ENCODE measurements around the gene NPAT.

The NPAT gene

DNA sequence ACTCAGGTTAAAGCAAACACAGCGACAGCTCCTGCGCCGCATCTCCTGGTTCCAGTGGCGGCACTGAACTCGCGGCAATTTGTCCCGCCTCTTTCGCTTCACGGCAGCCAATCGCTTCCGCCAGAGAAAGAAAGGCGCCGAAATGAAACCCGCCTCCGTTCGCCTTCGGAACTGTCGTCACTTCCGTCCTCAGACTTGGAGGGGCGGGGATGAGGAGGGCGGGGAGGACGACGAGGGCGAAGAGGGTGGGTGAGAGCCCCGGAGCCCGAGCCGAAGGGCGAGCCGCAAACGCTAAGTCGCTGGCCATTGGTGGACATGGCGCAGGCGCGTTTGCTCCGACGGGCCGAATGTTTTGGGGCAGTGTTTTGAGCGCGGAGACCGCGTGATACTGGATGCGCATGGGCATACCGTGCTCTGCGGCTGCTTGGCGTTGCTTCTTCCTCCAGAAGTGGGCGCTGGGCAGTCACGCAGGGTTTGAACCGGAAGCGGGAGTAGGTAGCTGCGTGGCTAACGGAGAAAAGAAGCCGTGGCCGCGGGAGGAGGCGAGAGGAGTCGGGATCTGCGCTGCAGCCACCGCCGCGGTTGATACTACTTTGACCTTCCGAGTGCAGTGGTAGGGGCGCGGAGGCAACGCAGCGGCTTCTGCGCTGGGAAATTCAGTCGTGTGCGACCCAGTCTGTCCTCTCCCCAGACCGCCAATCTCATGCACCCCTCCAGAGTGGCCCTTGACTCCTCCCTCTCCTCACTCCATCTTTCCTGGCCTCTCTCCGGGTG is at the start of gene NPAT, which contains the start of gene ATM:
TSS of gene NPAT (minus strand) at position 65 of the 774 bp plus-strand sequence. CDS start 102 bp downstream, outside the sequence.
TSS of gene ATM (plus strand) at position 494 of the 774 bp plus-strand sequence. CDS start 4,558 bp downstream, outside the sequence.
- peak; percentile 99 for DNase-seq (ENCODE audit: low spot score)

DNA sequence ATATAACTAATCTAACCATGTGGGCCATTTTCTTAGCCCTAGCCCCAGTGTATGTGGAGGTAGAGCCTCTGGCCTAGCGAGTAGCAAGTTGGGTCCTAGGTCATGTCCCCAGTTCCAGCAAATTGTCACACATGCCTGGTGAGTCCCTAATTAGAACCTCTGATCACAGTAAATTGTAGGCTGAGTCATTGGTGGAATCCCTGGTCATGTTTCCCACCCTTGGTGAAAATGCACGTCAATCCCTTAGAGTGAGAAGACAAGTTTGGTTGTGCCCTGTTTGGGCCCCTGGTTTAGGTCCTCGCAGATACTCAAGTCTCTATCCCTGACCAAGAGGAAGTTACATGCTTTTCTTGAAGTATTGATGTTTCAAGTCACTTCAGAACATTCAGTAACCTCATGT is 47.1 kb upstream of the NPAT start:
- DNase-seq (ENCODE audit: low spot score): no peak

DNA sequence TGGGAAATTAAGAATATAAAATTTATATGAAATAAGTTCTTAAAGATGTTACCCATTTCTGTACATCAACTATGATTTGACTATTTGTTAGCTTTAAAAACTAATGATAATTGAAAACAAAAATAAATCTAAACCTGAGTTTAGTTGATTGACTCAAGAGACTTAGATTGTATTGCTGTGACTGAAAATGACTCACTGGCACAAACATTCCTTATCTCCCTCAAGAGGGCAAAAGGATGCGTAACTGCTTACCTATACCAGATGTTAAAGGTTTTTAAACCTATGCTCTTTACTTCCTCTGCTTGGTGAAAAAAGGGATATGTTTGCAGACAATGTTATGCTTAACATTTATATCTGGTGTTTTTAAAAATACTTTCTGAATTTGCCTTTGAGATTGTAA is 30.7 kb upstream of the NPAT start:
- no peak for DNase-seq (ENCODE audit: low spot score)

DNA sequence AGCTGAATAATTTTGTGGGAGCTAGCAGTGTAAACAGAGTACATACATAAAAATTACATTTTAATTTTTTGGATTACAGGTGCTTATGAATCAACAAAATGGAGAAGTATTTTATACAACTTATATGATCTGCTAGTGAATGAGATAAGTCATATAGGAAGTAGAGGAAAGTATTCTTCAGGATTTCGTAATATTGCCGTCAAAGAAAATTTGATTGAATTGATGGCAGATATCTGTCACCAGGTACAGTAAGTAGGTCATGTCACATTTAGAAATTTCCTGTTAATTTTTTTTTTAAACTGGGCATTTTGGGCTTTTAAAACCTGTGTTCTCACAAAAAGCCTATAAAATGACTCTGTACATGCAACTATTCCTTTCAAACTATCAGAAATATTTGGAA is 24.4 kb upstream of the NPAT start:
- no peak for DNase-seq (ENCODE audit: low spot score)

DNA sequence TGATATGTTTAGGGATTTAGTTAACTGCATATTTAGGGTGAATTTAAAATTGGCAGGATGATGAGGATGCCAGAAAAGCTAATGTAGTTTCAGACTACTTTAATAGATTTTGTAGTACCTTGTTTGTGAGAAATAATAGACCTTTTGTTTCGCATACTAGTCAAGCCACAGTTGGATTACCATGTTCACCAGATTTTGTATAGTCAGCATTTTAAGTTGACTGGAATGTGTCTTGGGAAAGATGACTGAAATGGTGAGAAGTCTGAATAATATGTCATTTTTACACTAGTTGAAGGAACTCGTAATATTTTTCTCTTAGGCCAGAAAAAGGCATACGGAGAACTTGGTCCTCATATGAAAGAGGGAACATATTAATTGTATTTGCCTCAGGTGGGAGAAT is 23.9 kb upstream of the NPAT start:
- DNase-seq (ENCODE audit: low spot score): no peak

DNA sequence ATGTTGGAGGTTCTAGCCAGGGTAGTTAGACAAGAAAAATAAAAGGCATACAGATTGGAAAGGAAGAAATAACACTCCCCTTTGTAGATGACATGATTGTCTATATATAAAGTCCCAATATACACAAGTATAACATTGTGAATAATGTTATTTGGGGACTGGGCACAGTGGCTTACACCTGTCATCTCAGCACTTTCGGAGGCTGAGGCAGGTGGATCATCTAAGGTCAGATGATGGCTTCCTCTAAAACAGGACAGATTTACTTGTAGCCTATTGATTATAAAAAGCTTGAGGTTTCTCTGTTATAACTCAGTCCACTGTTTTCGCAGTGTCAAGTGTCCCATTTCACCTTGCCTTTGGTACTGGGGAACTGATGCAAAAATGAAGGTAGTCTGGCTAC is 20.0 kb upstream of the NPAT start:
- no peak for DNase-seq (ENCODE audit: low spot score)

DNA sequence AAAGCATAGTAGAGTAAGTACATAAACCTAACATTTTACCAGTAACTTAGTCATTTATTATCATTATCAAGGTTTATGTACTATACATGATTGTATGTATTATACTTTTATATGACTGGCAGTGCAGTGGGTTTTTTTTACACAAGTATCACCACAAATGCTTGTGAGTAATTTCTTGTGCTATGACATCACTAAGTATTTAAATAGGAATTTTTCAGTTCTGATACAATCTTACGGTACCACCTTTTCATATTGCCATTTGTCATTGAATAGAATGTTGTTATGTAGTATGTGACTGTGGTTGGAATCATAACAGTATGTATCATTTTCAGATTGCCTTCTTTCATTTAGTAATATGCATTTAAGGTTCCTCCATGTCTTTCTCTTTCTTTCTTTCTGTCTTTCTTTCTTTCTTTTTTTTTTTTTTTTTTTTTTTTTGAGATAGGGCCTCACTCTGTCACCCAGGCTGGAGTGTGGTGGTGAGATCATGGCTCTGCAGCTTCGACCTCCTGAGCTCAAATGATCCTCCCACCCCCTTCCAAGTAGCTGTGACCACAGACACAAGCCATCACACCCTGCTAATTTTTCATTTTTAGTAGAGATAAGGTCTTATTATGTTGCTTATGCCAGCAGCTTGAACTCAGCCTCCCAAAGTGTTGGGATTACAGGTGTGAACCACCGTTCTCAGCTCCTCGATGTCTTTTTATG is 19.0 kb upstream of the NPAT start:
- no peak for DNase-seq (ENCODE audit: low spot score)

DNA sequence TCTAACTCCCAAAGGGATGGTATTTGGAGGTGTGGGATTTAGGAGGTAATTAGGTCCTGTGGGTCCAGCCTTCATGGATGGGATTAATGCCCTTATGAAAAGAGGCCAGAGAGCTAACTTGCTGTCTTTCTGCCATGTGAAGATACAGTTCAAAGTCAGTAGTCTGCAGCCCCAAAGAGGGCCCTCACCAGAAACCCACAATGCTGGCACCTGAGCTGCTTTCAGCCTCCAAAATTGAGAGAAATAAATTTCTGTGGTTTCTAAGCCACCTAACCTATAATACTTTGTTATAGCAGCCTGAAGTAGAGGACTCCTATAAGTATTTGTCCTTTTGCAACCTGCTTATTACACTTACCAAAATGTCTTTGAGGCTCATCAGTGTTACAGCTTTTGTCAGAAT is 16.6 kb upstream of the NPAT start:
- DNase-seq (ENCODE audit: low spot score): no peak

DNA sequence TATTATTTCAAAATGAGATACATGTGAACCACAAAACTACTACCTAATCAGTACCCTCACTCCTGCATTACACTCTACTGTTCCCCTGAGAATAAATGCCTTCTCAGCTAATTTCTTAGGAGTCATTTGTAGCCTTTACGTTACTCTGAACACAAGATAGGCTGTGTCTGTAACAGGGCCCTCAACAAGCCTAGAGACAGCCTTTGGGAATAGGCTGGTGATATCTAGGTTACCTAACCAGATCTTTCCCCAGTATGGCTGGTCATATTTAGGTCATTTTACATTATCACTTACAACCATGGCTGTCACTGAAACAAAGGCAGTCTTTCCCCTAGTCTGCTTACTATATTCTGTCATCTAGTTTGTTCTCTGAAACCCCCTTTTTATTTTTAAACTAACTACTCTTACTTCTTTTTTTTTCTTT is 14.6 kb upstream of the NPAT start:
- DNase-seq (ENCODE audit: low spot score): no peak

DNA sequence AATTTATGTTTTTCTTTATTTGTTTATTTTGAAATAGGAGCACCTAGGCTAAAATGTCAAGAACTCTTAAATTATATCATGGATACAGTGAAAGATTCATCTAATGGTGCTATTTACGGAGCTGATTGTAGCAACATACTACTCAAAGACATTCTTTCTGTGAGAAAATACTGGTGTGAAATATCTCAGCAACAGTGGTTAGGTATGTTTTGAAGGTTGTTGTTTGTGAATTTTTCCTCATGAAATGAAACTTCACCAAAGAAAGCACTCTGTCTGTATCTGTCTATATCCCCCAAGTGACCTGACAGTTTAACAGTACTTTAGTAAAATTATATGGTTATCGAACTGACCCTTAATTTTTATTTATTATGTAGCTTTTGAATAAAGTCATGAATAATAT is 13.2 kb upstream of the NPAT start:
- no peak for DNase-seq (ENCODE audit: low spot score)

DNA sequence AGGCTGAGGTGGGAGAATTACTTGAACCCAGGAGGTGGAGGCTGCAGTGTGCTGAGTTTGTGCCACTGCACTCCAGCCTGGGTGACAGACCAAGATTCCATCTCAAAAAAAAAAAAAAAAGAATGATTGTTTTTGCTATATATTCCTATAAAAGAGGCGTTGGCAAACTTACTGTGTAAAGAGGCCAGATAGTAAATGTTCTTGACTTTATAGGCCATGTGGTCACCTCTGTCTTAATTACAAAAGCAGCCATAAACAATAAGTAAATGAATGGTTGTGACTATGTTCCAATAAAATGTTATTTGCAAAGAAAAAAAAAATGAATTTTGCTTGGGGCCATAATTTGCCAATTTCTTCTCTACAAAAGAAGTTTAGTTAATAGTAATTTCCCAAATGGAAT is 12.8 kb upstream of the NPAT start:
- DNase-seq (ENCODE audit: low spot score): no peak

DNA sequence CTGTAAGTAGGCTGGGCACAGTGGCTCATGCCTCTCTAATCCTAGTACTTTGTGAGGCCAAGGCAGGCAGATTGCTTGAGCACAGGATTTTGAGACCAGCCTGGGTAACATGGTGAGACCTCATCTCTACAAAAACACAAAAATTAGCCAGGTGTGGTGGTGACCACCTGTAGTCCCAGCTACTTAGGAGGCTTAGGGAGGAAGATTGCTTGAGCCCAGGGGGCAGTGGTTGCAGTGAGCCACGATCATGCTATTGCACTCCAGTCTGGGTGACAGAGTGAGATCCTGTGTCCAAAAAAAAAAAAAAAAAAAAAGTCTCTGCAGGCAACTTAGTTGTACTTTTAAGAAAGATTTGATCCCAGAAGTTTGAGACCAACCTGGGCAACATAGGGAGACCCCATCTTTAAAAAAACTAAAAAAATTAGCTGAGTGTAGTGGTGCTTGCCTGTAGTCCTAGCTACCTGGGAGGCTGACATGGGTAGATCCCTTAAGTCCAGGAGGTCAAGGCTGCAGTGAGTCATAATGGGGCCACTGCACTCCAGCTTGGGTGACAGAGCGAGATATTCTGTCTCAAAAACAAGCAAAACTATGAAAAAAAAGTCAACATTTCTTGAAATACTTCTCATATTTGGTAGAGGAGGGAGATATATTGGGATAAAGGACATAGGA is 11.0 kb upstream of the NPAT start:
- no peak for DNase-seq (ENCODE audit: low spot score)

DNA sequence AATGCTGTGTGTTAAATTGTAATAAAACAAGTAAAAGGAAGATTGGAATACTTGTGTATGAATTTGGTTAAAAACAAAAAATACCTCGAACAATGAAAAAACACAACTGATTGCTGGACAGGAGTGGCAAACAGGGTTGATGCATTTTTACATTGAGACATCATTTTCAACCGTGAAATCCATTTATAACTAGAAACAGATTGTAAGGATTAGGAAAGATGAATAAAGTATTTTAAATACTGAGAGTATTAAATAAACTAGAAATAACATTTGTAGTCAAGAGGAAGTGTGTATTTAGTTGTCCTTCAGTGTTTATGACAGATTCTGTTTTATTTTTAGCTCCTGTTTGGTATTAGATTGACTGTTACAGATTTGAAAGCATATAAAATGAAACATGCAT is 5.8 kb upstream of the NPAT start:
- DNase-seq (ENCODE audit: low spot score): no peak

DNA sequence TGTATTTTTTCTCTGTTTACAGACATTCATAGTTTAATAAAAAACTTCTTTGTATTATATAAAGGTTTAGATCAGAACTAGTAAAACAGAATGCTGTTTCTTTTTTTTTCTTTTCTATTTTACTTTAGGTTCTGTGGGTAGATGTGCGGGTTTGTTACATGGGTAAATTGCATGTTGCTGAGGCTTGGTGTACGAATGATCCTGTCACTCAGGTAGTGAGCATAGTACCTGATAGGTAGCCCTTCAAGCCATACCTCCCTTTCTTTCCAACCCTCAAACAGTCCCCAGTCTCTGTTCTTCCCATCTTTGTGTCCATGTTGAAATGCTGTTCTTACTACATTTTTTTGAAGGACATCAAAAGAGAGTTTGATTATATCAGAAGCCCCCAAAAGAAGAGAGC is 3.6 kb upstream of the NPAT start:
- no peak for DNase-seq (ENCODE audit: low spot score)

DNA sequence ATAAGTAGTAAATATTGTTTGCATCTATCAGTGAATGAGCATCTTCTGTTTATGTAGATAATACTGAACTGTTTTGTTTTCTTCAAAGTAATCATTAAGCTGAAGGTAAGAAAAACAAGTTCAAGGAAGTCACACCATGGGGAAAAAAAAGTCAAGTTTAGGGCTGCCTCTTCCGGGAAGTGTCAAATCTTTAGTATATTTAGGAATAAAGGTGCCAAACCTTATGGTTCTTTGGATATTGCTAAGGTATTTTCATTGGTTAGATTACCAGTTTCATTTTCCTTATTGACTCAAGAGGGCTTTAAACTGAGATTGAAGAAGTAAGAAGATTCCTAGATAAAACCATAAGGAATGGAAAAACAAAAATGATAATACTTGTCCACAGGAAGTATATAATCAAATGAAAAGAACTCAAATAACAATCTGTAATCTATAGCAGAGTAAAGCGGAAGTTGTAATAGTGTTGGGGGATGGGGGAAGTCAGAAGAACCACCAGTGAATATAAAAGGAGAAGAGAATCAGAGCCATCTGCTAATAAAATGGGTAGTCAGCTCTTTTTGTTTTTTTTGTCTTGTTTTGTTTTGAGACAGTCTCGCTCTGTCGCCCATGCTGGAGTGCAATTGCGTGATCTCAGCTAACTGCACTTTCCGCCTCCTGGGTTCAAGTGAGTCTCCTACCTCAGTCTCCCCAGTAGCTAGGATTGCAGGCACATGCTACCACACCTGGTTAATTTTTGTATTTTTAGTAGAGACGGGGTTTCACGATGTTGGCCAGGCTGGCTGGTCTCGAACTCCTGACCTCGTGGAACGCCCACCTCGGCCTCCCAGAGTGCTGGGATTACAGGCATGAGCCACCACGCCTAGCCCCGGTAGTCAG is 2.7 kb upstream of the NPAT start:
- peak; percentile 15 for DNase-seq (ENCODE audit: low spot score)

DNA sequence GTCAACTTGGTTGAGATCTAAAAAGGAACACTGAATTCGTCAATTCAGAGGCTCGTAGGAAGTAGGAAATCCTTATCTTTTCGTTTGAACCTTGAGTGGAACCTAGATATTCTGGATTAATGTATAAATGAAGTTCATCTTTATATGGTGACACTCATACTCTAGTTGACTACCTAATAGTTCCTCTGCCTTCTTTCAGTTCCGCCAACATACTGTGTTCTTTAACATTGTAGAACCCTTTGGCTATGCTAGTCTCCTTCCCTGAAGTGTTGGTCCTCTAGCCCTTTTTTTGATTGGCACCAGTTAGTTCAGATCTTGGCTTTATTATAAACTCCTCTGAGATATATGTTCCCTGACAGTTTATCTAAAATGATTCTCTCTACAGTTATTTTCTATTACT is 1.9 kb upstream of the NPAT start:
- DNase-seq (ENCODE audit: low spot score): peak; percentile 20

DNA sequence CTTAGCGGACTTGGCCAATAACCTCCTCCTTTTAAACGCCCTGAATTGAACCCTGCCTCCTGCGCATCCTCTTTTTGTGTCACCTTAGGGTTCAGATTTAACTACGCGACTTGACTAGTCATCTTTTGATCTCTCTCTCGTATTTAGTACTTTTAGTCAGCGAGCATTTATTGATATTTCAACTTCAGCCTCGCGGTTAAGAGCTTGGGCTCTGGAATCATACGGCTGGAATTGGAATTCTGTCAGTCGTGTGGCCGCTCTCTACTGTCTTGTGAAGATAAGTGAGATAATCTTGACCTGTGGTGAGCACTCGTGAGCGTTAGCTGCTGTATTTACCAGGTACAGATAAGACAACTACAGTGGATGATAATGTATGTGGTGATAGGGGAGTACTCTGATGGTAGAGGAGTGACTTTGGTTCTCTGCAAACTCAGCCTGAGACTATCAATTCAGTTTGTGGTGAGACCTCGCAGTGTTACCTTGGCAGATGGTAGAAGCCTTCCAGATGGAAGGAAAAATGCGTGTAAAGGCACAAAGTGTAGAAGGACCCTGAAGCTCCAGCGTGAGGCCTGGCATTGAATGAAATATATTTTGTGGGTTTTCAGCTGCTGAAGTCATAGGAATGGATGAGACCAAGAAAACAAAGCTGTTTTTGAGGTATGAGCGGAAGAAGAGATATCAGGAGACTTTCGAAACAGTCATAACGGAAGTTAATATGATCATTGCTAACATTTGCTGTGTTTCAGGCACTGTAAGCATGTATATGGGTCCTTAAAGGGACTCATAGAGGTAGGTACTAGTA is 1.1 kb upstream of the NPAT start:
- no peak for DNase-seq (ENCODE audit: low spot score)

DNA sequence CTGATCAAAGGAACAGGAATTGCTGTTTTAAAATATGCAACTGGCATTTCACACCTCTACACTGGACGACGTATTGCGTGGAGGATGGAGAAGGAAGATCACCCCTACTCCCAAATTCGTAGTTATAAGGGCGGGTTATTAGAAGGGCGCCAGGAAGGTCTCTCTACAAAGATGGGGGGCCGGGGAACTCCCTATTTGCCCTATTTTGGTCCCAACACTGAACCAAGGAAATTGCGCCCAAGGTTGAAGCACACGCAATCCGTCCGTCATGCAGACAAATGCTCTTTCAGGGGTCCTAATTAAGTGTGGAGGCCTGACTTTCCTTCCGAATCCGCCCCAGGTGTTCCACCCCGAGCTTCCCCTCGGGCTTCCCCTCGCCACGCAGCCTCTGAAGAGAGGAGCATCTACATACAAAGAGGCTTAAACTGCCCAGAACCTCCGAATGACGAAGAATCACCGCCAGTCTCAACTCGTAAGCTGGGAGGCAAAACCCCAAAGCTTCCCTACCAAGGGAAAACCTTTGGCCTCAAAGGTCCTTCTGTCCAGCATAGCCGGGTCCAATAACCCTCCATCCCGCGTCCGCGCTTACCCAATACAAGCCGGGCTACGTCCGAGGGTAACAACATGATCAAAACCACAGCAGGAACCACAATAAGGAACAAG is 396 bp downstream of the NPAT start:
- DNase-seq (ENCODE audit: low spot score): no peak

DNA sequence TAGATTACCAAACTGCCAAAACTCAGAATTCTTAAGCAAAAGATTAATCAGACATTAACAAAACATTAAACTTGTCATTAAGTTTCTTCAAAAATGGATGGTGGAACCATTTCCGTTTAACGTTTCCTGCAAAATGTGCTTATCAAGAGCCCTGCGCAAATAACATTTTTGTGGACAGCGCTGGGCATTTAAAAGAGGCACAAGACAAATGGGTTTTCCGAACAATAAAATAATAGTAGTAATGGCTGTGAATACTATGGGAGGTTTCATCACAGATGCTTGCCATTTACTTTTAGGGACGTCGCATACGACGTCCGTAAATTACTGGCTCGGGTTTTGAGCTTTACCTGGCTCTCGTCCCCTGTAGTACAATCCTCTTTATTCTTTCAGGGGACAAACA is 1.1 kb downstream of the NPAT start:
- no peak for DNase-seq (ENCODE audit: low spot score)

DNA sequence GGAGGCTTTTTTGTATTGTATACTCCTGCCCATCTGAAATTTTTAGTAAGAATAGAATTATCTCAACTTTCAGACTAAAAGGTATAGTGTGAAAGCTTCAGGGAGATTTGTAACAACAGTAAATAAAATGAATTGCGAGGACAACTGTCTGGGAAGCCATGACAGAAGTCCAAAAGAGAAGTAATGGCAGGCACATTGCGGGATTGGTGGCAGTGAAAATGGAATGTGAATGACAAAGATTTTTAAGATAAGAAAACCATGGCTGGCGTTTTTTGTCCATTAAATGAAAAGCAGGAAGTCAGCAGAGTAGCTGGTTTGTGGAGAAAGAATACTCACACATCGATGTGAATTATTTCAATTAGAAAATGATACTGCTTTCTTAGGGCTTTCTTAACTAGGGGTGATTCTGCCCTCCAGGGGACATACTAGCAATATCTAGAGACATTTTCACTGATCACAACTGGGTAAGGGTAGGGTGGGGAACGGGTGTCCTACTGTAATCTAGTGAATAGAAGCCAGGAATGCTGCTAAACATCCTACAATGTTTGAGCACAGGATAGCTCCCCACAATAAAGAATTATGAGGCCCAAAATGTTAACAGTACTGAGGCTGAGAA is 1.6 kb downstream of the NPAT start:
- no peak for DNase-seq (ENCODE audit: low spot score)
